ENCODE data around the gene NAIP. TPM values are rescaled to one million over a fixed set of nuclear protein-coding genes. Genes with fewer than 3 reads are reported as not detected.
"Not testable (repeated sequence)": the region's sequence is repeated elsewhere in the genome, so short reads cannot be mapped to it uniquely, and the experiment has no call there.

NAIP gene
- total RNA-seq, 2 experiments from 2014 or later = 6.8 to 7.3 TPM

- no peak overlapping the region for H3K4me3 Mint-ChIP-seq
Measured at GRCh38 chr5:71013575-71013974, 11.6 kb downstream of the NAIP start.

GRCh38 chr5:71011194-71011792 is 13.8 kb downstream of the NAIP start:
- intact Hi-C loops (cut with DNase I, micrococcal nuclease) = no loop called here
- H3K36me3 Mint-ChIP-seq (ENCODE audit: low read depth) = no peaks in the 10 kb centered on the region
- no peak for DNase-seq

More at GRCh38 chr5:71013575-71013974, 11.6 kb downstream of the NAIP start:
- H3K4me3 ChIP-seq (ENCODE audit: low read length) = no peak overlapping the region
- no peaks in the 10 kb centered on the region for H3K9me3 ChIP-seq (ENCODE audit: control insufficient read depth in 1 of 2, insufficient read depth in 1 of 2, low read length in 2 of 2)
- H3K36me3 Mint-ChIP-seq (ENCODE audit: low read depth) = no peaks in the 10 kb centered on the region
- H3K27me3 ChIP-seq (ENCODE audit: control insufficient read depth in 1 of 2, insufficient read depth in 2 of 2, low read length in 2 of 2) = no peaks in the 10 kb centered on the region
- no peaks in the 10 kb centered on the region for H3K4me1 Mint-ChIP-seq (ENCODE audit: low read depth)
- no peak overlapping the region for H3K27ac Mint-ChIP-seq
- DNase-seq (no peak), ATAC-seq (ENCODE audit: poor library complexity) (no peak)
- intact Hi-C loops (cut with DNase I, micrococcal nuclease) = no loop called here
- no peaks in the 10 kb centered on the region for H3K9me3 Mint-ChIP-seq
- H3K4me1 ChIP-seq (ENCODE audit: insufficient read depth, low read length) = no peaks in the 10 kb centered on the region
- H3K27ac ChIP-seq (ENCODE audit: low read depth in 1 of 2, low read length in 2 of 2) = no peak overlapping the region
- POLR2A ChIA-PET = no interaction called here
- CTCF ChIA-PET = no interaction called here
- H3K27me3 Mint-ChIP-seq = peaks cover 5% of the 10 kb centered on the region
- H3K36me3 ChIP-seq (ENCODE audit: insufficient read depth, low read length) = no peaks in the 10 kb centered on the region
- TF ChIP-seq CTCF (IDR thresholded peaks at IDR 0.05) = no peak

GRCh38 chr5:71006983-71007382 is 18.2 kb downstream of the NAIP start:
- H3K27me3 Mint-ChIP-seq; H3K27ac Mint-ChIP-seq; H3K36me3 Mint-ChIP-seq (ENCODE audit: low read depth); POLR2A ChIA-PET; intact Hi-C loops (cut with DNase I, micrococcal nuclease); H3K27me3 ChIP-seq (ENCODE audit: control insufficient read depth in 1 of 2, insufficient read depth in 2 of 2, low read length in 2 of 2); DNase-seq; ATAC-seq (ENCODE audit: poor library complexity); H3K4me1 Mint-ChIP-seq (ENCODE audit: low read depth); H3K4me3 Mint-ChIP-seq; H3K27ac ChIP-seq (ENCODE audit: low read depth in 1 of 2, low read length in 2 of 2); H3K4me3 ChIP-seq (ENCODE audit: low read length); H3K36me3 ChIP-seq (ENCODE audit: insufficient read depth, low read length); H3K9me3 Mint-ChIP-seq; CTCF ChIA-PET; H3K4me1 ChIP-seq (ENCODE audit: insufficient read depth, low read length); H3K9me3 ChIP-seq (ENCODE audit: control insufficient read depth in 1 of 2, insufficient read depth in 1 of 2, low read length in 2 of 2): not testable (repeated sequence)

More at GRCh38 chr5:71011194-71011792, 13.8 kb downstream of the NAIP start:
- no peak for TF ChIP-seq CTCF (IDR thresholded peaks at IDR 0.05)
- no peak overlapping the region for H3K4me3 Mint-ChIP-seq
- ATAC-seq (ENCODE audit: poor library complexity) = no peak
- no peak overlapping the region for H3K27ac Mint-ChIP-seq
- H3K27me3 Mint-ChIP-seq = peaks cover 5% of the 10 kb centered on the region
- CTCF ChIA-PET = no interaction called here
- H3K9me3 Mint-ChIP-seq = no peaks in the 10 kb centered on the region
- no peaks in the 10 kb centered on the region for H3K27me3 ChIP-seq (ENCODE audit: control insufficient read depth in 1 of 2, insufficient read depth in 2 of 2, low read length in 2 of 2)
- H3K27ac ChIP-seq (ENCODE audit: low read depth in 1 of 2, low read length in 2 of 2) = no peak overlapping the region
- POLR2A ChIA-PET = no interaction called here
- no peaks in the 10 kb centered on the region for H3K4me1 Mint-ChIP-seq (ENCODE audit: low read depth)
- no peaks in the 10 kb centered on the region for H3K36me3 ChIP-seq (ENCODE audit: insufficient read depth, low read length)
- H3K4me3 ChIP-seq (ENCODE audit: low read length) = no peak overlapping the region
- no peaks in the 10 kb centered on the region for H3K9me3 ChIP-seq (ENCODE audit: control insufficient read depth in 1 of 2, insufficient read depth in 1 of 2, low read length in 2 of 2)
- H3K4me1 ChIP-seq (ENCODE audit: insufficient read depth, low read length) = no peaks in the 10 kb centered on the region

GRCh38 chr5:70984882-70985281 is 40.3 kb downstream of the NAIP start:
- ATAC-seq (ENCODE audit: poor library complexity); POLR2A ChIA-PET; H3K9me3 Mint-ChIP-seq; intact Hi-C loops (cut with DNase I, micrococcal nuclease); H3K4me1 ChIP-seq (ENCODE audit: insufficient read depth, low read length); DNase-seq; H3K4me3 ChIP-seq (ENCODE audit: low read length); H3K27ac Mint-ChIP-seq; H3K36me3 ChIP-seq (ENCODE audit: insufficient read depth, low read length); H3K4me1 Mint-ChIP-seq (ENCODE audit: low read depth); H3K9me3 ChIP-seq (ENCODE audit: control insufficient read depth in 1 of 2, insufficient read depth in 1 of 2, low read length in 2 of 2); H3K27me3 Mint-ChIP-seq; H3K27me3 ChIP-seq (ENCODE audit: control insufficient read depth in 1 of 2, insufficient read depth in 2 of 2, low read length in 2 of 2); CTCF ChIA-PET; H3K4me3 Mint-ChIP-seq; H3K27ac ChIP-seq (ENCODE audit: low read depth in 1 of 2, low read length in 2 of 2); H3K36me3 Mint-ChIP-seq (ENCODE audit: low read depth): not testable (repeated sequence)

- H3K4me1 ChIP-seq (ENCODE audit: insufficient read depth, low read length); H3K36me3 Mint-ChIP-seq (ENCODE audit: low read depth); H3K36me3 ChIP-seq (ENCODE audit: insufficient read depth, low read length); CTCF ChIA-PET; DNase-seq; H3K4me3 ChIP-seq (ENCODE audit: low read length); H3K27me3 ChIP-seq (ENCODE audit: control insufficient read depth in 1 of 2, insufficient read depth in 2 of 2, low read length in 2 of 2); H3K27me3 Mint-ChIP-seq; H3K27ac ChIP-seq (ENCODE audit: low read depth in 1 of 2, low read length in 2 of 2); H3K4me3 Mint-ChIP-seq; POLR2A ChIA-PET; H3K4me1 Mint-ChIP-seq (ENCODE audit: low read depth); H3K9me3 ChIP-seq (ENCODE audit: control insufficient read depth in 1 of 2, insufficient read depth in 1 of 2, low read length in 2 of 2); ATAC-seq (ENCODE audit: poor library complexity); intact Hi-C loops (cut with DNase I, micrococcal nuclease); H3K27ac Mint-ChIP-seq; H3K9me3 Mint-ChIP-seq: not testable (repeated sequence)
Measured at GRCh38 chr5:70967220-70967619, 57.9 kb downstream of the NAIP start.

- H3K27ac ChIP-seq (ENCODE audit: low read depth in 1 of 2, low read length in 2 of 2); ATAC-seq (ENCODE audit: poor library complexity); H3K27me3 Mint-ChIP-seq; H3K27ac Mint-ChIP-seq; H3K36me3 ChIP-seq (ENCODE audit: insufficient read depth, low read length); H3K9me3 ChIP-seq (ENCODE audit: control insufficient read depth in 1 of 2, insufficient read depth in 1 of 2, low read length in 2 of 2); intact Hi-C loops (cut with DNase I, micrococcal nuclease); POLR2A ChIA-PET; H3K4me1 Mint-ChIP-seq (ENCODE audit: low read depth); CTCF ChIA-PET; H3K27me3 ChIP-seq (ENCODE audit: control insufficient read depth in 1 of 2, insufficient read depth in 2 of 2, low read length in 2 of 2); H3K4me3 ChIP-seq (ENCODE audit: low read length); H3K4me3 Mint-ChIP-seq; H3K9me3 Mint-ChIP-seq; H3K4me1 ChIP-seq (ENCODE audit: insufficient read depth, low read length); H3K36me3 Mint-ChIP-seq (ENCODE audit: low read depth); DNase-seq: not testable (repeated sequence)
Measured at GRCh38 chr5:70964531-70964930, 60.6 kb downstream of the NAIP start.
